Measurements from ENCODE around the gene CIAO3.

The CIAO3 gene

DNA sequence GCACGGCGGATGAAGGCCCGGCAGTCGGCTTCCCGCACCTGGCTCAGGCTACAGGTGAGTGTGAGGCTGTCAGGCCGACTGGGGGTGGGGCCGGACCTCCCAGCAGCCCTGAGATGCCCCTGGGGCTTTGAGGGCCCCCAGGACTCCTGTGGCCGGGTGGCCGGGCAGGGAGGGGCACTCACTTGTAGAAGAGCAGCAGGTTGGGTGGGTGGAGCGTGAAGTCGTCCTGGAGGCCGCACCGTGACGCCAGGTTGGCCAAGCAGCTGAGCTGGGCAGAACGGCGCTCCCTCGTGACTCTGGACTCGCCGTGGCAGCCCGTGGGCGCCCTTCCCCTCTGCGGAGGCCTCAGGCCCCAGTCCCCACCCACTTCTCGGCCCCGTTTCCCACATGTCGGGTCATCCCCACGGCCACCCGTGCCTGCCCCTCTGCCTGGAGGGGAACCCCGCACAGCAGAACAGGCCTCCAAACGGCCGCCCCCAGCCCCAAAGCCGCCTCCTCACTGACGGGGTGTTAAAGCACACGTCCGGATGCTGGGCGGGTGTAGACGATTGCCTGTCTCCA, 34.5 kb upstream of the CIAO3 start:
- no peak for DNase-seq

DNA sequence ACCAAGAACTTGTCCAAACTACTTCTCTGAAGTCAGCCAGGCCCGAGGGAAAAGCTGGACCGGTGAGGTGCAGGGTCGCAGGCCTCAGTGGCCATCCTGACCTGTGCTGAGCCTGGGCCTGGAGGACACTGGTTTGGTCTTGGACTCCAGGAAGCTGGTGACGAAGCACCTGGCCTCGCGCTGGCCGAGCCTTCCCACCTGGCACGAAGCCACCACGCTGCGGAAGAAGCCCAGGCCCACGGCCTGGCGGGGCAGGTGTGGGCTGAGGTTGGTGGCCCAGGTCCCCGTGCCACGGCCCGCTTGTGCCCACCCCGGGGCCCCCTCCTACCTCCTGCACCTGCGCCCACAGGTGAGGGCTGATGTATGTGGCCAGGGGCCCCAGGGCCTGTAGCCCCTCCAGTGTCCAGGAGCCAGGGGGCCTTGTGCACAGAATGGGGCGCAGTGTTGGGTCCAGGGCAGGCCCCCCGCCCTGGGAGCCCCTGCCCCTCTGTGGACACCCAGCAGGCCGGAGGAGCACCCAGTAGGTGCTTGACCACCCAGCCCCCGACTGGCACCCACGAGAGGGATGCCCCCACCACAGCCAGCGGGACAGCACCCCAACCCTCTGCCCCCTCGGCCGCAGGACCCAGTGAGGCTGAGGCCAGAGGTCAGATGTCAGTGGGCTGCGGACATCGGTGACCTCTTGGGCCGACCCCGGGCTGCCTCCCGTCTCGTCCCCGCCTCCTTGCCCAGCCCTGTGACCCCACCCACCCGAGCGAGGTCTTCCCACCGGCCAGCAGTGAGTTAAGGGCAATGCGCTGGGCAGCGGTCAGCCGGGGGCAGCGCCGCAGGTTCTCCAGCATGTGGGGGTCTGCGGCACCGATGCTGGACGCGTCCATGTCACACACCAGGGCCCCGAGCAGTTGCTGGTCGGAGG, 33.5 kb upstream of the CIAO3 start:
- no peak for DNase-seq

DNA sequence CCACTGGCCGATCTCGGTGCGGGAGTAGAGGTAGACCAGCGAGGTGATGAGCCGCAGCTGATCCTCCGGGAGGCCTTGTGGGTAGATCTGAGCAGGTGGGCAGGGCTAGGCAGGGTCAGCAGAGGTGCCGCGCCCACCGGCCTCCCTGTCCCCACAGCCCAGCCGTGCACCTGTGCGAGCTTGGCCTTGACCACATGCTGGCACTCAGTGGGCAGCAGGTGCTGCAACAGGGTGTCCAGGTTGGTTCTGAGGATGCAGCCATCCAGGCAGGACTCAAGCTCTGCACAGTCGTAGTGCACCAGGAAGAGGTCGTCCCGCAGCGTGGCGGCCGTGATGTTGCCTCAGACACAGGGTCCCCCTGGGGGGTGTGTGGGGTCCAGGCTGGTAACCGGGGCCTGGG, 32.2 kb upstream of the CIAO3 start:
- DNase-seq: no peak

DNA sequence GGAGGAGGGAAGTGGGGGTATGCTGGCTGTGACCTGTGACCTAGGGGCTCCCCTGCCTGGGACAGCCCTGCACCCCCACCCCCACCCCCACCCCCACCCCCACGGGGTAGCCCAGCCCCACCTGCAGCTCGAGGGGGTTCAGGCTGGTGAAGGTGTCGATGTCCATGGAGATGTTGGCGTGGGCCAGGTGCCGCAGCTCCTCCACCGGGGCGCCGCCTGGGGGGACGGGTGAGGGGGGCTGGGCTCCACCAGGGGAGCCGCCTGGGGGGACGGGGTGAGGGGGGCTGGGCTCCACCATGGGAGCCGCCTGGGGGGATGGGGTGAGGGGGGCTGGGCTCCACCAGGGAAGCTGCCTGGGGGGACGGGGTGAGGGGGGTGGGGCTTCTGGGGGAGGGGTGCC, 29.6 kb upstream of the CIAO3 start:
- DNase-seq: no peak

DNA sequence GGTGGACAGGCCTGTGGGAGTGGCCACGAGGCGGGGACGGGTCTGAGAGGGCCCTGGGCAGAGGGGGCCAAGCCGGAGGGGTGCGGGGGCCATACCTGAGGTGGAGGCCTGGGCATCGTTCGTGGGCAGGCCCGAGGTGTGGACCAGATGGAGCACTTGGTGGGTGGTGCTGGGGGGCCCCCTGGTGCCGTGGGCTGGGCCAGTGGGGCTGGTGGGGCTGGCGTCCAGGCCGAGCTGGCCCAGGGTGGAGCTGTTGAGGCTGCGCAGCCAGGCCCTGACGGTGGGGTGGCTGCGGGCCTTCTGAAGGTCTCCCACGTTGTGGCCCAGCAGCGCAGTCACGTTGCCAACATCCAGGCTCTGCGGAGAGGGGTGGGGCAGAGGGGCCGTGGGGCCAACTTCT, 29.1 kb upstream of the CIAO3 start:
- no peak for DNase-seq

DNA sequence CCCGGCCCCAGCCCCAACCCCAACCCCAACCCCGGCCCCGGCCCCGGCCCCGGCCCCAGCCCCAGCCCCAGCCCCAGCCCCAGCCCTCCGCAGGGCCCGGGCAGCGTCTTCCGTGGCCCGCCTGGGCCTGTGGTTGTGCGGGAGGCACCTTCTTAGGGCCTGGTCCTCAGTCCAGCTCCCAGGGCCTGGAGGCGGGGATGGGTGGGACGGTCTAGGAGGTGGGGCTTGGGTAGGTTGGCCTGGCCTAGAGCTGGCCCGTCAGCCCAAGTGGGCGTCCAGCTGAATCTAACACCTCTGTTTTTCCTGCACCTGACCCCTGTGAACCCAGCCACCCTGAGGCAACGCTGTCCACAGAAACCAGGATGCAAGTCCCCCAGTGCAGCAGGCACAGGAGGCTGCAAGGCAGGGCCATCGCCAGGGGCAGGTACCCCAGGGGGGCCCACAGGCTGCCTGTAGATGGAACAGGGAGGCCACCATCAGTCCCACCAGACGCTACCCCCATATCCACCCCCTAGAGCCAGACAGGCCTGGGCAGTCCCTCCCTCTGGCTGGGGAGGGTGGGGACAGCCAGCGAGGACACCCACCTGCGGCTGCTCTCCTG, 28.5 kb upstream of the CIAO3 start:
- no peak for DNase-seq

DNA sequence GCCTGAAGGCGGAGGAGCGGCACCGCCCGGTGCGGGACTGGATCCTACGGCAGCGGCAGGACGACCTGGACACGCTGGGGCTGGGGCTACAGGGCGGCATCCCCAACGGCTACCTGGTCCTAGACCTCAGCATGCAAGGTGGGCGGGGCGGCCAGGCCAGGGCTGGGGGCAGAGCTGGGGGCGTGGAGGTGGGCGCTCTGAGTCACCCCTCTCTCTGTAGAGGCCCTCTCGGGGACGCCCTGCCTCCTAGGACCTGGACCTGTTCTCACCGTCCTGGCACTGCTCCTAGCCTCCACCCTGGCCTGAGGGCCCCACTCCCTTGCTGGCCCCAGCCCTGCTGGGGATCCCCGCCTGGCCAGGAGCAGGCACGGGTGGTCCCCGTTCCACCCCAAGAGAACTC, 27.6 kb upstream of the CIAO3 start:
- DNase-seq: no peak

DNA sequence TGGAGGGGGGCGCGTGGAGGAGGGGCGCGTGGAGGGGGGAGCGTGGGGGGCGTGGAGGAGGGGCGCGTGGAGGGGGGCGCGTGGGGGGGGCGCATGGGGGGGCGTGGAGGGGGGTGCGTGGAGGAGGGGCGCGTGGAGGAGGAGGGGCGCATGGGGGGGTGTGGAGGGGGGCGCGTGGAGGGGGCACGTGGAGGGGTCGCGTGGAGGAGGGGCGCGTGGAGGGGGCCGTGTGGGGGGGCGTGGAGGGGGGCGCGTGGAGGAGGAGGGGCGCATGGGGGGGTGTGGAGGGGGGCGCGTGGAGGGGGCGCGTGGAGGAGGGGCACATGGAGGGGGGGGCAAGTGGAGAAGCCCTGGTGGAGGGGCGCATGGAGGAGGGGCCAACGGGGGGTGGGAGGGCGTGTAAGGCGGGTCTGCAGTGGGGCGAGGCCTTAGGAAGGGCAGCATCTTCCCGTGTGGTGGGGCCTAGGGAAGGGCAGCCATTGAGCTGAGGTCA, 27.0 kb upstream of the CIAO3 start:
- no peak for DNase-seq

DNA sequence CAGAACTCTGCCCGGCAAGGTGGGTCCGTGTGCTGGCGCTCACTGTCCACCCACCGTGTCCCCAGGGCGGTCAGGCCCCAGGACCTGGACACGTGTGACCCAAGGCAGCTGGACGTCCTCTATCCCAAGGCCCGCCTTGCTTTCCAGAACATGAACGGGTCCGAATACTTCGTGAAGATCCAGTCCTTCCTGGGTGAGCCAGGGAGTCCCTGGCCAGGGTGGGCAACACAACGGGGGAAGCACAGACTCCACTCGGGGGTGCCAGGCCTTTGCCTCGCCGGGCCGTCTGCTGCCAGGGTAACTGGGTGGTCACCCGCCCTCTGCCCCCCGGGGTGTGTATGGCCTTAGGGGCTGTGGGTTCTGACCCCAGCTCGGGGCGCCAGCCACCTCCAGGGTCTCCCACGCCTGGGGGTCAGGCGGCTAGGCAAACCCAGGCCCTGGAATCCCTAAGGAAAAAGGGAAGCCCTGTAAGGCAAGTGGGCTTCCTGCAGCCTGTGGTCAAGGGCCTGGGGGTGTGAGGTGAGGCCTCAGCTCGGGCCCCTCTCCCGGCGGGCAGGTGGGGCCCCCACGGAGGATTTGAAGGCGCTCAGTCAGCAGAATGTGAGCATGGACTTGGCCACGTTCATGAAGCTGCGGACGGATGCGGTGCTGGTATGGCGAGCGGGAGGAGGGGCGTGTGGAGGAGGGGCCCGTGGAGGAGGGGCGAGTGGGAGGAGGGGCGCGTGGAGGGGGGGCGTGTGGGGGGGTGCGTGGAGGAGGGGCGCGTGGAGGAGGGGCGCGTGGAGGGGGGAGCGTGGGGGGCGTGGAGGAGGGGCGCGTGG, 26.2 kb upstream of the CIAO3 start:
- no peak for DNase-seq

DNA sequence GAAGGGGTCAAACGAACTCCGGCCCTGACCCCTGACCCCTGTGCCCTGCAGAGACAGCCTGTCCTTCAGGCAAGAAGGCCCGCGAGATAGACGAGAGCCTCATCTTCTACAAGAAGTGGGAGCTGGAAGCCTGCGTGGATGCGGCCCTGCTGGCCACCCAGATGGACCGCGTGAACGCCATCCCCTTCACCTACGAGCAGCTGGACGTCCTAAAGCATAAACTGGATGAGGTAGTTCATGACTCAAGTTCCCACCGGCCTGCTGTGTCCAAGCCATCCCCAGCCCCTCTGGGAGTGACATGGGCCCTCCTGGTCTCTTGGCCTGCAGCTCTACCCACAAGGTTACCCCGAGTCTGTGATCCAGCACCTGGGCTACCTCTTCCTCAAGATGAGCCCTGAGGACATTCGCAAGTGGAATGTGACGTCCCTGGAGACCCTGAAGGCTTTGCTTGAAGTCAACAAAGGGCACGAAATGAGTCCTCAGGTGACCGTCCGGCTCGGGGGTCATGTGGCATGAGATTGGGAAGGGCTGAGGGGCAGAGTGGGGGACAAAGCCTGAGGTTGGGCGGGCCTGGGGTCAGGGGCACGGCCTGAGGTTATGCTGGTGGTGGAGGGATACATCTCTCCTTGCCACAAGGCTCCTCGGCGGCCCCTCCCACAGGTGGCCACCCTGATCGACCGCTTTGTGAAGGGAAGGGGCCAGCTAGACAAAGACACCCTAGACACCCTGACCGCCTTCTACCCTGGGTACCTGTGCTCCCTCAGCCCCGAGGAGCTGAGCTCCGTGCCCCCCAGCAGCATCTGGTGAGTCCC, 25.4 kb upstream of the CIAO3 start:
- DNase-seq: no peak

DNA sequence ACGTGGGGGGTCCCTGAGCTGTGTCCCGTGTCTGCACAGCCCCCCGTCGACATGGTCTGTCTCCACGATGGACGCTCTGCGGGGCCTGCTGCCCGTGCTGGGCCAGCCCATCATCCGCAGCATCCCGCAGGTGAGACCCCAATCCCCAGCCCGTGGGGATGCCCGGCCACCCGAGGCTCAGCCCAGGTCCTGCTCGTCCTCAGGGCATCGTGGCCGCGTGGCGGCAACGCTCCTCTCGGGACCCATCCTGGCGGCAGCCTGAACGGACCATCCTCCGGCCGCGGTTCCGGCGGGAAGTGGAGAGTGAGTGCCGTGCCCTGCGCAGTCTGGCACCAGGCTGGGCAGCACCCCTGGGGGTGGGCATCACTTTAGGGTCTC, 24.7 kb upstream of the CIAO3 start:
- DNase-seq: no peak

DNA sequence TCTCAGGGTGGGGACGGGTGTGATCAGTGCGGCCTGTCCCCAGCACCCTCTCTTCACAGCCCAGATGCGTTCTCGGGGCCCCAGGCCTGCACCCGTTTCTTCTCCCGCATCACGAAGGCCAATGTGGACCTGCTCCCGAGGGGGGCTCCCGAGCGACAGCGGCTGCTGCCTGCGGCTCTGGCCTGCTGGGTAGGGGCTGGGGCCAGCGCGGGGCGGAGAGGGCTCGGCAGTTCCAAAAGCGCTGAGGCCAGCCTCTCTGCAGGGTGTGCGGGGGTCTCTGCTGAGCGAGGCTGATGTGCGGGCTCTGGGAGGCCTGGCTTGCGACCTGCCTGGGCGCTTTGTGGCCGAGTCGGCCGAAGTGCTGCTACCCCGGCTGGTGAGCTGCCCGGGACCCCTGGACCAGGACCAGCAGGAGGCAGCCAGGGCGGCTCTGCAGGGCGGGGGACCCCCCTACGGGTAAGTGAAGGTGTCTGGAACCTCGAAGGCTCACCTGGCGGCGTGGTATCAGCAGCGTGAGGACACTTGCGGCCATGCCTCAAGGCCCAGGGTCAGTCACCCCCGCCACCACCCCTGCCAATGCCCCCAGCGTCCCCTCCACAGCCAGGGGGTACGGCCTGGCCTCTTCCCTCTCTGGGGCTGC, 24.2 kb upstream of the CIAO3 start:
- no peak for DNase-seq

DNA sequence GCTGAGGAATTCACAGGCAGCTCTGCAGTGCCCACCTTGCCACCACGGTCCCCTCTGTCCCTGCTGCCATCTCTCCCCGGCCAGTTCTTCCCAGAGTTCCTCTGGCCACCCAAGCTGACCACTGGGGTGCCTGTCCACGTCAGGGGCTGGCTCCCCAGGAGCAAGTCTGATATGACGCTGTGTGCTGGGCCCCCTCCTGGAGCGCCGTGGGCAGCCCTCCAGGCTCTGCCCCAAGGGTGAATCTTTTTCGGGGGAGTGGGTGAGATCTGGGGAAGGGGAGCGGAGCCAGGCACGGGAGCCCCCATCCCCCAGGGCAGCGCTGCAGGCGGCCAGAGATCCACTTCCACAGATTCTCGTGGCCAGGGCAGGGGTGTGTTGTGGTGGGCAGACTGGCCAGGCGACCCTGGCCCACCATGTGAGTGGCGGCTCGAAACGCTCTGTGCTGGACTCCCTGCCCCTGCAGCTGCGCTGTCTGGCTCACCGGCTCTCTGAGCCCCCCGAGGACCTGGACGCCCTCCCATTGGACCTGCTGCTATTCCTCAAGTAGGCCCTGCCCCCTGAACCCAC, 23.5 kb upstream of the CIAO3 start:
- DNase-seq: no peak

DNA sequence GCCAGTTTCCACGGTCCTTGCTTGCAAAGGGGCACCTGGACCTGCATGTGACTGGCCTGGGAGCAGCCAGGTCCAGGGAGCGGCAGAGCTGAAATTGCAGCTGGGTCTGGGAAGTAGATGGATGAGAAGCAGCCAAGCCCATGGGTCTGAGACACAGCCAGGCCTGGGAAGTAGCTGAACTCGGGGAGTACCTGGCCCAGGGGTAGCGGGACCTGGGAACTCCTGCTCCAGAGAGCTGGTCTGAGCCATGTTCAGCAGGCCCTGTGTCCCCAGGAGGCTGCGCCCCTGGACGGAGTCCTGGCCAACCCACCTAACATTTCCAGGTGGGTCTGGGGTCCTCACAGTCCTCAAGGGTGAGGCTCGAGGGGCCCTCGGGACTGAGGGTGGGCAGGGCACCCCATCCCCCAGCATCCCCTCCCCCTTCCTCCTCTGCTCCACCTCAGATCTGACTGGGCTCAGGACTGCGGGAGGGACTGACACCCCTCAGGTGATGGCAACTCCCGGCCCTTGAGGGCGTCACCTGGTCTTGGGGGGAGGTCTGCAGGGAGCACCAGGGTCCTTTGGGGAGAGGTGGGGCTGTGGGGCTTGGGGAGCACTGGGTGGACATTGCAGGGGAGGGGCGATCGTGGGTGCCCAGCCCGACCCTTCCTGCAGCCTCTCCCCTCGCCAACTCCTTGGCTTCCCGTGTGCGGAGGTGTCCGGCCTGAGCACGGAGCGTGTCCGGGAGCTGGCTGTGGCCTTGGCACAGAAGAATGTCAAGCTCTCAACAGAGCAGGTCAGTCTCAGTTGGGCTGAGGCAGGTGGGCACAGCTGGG, 22.8 kb upstream of the CIAO3 start:
- no peak for DNase-seq

DNA sequence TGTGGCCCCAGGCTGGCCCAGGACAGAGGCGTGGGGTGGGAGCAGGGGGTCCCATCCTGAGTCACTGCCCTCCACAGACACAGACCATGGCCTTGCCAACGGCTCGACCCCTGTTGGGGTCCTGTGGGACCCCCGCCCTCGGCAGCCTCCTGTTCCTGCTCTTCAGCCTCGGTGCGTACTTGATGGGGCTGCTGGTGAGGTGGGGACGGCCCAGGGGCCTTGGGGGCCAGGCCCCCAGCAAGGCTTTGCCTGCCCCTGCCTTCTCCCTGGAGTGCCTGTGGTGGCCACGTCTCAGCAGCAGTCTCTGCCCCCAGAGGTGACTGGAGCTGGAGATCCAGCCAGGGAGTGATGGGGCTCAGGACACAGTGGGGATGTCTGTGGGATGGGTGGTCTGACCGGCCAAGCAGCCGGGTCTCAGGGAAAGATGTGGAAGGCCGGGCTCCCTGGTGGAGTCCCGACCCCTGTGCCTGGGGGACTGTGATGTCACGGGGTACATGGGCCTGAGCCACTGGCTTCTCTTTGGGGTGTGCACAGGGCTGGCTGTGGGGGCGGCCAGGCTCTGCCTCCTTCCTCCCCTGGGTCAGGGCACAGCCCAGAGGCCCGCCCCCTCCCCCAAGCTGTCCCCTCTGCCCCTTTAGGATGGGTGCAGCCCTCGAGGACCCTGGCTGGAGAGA, 21.9 kb upstream of the CIAO3 start:
- DNase-seq: no peak

DNA sequence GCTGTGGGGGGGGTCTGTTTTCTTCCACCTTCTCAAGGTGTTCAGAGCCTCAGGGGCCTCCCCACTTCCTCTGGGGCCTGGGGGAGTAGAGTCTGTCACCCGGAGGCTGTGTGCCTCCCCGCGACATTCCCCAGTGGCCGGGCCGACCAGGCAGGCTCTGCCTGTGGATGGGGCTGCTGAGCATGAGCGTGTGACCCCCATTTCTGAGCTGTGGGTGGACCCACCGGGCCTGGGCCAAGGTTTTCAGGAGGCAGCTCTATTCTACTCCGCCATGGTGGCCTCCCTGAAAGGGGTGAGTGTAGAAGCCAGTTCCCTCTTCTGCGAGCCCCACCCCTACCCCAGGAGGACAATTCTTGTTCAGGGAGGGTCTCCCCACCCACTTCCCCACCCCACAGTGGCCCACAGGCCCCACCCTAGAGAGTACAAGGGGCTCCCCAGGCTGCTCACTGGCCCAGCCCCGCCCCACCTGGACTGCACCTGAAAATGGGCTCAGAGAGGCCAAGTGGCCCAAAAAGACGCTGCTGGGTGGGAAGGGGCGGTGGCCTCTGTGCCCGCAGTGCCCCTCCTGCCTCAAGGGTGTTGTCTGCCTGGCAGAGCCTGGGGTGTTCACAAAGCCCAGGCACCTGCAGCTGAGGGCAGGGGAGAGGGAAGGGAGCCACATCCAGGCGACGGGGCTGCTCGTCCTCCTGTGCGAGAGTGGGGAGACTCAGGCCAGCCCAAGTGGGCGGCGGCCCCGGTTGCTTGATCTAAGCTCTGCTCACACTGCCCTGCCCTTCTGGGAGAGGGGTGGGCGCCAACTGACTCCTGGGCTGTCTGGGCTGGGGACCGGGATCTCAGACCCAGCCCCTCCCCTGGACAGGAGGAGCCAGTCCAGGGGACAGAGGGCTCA, 21.1 kb upstream of the CIAO3 start:
- DNase-seq: no peak

DNA sequence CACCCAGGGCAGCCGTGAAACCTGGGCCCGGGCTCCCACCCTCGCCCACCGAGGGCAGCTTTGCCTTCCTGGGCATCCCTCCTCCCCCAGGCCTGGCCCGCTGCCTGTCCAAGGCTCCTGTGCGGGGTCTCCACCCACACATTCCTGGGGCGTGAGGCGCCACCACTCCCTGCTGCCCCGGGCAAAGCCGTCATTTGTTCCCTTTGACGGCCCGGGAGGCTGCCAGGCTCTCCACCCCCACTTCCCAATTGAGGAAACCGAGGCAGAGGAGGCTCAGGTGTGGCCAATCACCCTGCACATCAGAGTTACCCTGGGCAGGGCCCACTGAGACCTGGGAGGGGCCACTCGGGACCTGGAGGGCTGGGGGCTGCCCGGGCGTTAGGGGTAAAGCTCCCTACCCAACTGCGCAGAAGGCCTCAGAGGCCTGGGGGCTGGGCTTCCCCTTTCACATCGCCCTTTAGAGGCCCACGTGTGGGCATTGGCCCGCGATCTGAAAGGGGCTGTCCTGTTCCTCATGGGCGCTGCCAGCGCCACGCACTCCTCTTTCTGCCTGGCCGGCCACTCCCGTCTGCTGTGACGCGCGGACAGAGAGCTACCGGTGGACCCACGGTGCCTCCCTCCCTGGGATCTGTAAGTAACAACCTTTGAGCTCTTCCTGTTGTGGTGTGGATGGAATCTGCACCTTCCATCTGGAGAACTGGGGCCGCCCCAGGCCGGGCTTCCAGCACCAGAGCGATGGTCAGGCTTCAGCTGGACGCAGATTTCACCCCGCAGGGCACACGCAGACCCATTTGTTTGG, 19.9 kb upstream of the CIAO3 start, which contains the start of gene MSLN:
MSLN (plus strand) TSS at position 190 of the 799 bp plus-strand sequence. CDS start 1,947 bp downstream, outside the sequence.
- DNase-seq: no peak

DNA sequence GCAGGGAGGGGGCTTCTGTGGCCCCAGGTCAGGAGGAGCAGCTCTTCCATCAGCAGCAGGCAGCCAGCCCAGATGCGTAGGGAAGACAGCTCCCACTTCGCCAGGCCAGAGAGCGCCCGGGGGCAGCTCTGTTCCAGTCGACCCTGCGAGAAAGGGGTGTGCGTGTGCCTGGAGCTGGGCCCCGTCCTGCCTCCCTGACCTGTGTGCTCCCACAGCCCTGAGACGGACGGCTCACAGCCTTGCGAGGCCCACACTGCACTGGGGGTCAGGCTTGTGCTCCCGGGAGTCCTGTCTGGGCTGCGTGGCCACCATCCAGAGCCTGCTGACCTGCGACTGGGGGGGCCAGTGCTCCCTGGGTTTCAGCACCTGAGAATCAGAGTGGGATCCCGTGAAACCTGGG, 19.3 kb upstream of the CIAO3 start:
- no peak for DNase-seq

Measured in NCI-H1105 (cell line).